GM21367 (cell line): ENCODE measurements around the gene LRFN4.

Source experiments
- ATAC-seq: cut with Tn5 transposase; IDR thresholded peaks from one replicate; pipeline ENCODE4 v1.9.1; 2021; ENCODE audit not compliant: unreplicated experiment

Gene LRFN4

GRCh38 chr11:66845143-66845875 lies 11.6 kb upstream of the LRFN4 start:
- ATAC-seq: no peak

GRCh38 chr11:66845876-66846212 lies 11.0 kb upstream of the LRFN4 start:
- ATAC-seq: no peak

DNA sequence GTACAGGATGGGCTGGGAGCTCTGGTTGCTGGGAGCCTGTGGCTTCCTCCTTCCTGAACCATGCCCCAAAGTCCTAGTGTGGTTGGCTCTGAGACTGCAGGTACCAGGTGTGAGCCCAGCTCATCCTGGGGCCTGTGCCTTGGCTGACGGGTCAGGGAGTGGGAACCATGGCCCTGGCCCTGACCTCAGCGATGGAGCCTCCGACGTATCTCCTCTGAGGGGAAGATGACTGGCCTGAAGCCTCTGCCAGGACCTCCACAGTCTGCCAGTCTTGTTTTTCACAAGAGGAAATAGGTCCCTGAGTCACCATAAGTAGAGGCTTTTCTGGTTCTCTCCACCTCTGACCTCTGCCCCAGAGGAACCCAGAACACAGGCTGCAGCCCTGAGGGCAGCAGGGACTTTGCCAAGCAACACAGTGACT lies 10.2 kb upstream of the LRFN4 start:
- no peak for ATAC-seq

GRCh38 chr11:66847461-66848232 lies 9.2 kb upstream of the LRFN4 start:
- ATAC-seq: no peak

DNA sequence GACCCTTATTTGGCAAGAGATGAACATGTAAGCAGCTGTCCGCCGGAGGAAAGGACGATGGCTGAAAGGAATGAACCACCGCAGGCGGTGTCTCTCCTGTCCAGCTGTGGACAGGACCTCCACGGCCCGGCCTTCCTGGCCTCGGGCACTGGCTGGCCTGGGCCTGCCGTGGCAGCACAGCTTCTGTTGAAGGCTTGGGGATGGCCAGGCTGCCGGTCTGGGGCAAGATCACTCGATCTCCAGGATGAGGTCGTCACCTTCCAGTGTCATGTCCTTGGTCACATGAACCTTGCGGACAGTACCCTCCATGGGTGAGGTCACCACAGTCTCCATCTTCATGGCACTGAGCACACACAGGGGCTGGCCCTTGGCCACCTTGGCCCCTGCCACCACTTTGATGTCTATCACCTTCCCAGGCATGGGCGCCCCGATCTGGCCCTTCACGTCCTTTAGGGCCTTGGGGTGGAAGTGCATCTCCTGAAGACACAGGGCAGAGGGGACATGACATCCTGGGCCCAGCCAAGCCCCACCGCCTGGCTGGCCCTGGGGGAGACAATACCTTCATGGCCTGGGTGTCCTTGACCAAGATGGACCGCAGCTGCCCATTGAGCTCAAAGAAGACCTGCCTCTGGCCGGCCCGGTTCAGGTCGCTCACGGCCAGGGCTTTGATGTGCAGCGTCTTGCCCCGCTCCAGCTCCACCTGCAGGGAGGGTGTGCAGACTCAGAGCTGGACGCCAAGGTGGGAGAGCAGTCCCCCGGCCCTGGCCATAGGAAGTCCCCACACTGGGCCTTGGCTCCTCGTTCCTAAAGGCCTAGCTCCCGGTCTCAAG lies 8.0 kb upstream of the LRFN4 start:
- ATAC-seq: no peak

DNA sequence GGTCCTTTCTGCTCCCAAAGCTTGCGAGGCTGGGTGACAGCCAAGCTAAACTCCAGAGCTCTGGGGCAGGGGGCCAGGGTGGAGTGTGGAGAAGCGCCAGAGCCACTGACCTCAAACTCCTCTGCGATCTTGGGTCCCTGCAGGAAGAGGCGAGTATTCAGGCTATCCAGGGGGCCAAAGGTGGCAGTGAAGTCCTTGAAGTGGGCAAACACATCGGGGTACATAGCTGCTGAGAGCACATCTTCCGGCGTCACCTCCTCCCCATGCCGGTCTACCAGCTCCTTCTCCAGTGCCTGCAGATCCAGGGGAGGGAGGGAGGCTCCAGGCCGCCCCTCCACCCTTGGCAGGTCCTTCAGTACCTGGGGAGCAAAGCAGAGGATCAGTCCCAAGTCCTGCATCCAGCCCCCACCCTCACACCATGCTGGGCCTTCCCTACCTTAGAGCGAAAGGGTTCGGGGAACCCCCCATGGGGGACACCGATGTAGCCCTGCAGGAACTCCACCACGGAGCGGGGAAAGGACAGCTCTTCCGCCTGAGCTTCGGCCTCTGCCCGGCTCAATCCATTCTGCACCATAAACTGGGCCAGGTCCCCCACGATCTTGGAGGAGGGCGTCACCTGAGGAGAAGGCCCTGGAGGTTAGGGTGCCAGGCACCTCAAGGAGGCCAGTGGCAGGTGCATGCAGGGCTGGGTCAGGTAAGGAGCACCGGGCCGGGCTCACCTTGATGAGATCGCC lies 7.2 kb upstream of the LRFN4 start:
- ATAC-seq: no peak

DNA sequence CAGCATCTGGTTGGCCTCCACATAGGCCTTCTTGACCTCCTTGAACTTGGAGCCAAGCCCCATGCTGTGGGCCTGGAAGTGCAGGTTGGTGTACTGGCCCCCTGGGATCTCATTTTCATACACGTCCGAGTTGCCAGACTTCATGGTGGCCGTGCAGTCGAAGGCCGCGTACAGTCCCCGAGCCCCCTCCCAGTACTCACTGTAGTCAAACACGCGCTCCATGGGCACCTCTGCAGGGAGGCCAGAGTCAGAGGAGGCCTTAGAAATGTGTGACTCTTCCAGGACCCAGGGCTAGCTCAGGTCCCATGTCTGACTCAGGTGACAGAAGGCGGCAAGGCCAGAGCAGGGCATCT lies 6.7 kb upstream of the LRFN4 start:
- no peak for ATAC-seq

- ATAC-seq: no peak
Observed at GRCh38 chr11:66850588-66851238, 6.2 kb upstream of the LRFN4 start.

DNA sequence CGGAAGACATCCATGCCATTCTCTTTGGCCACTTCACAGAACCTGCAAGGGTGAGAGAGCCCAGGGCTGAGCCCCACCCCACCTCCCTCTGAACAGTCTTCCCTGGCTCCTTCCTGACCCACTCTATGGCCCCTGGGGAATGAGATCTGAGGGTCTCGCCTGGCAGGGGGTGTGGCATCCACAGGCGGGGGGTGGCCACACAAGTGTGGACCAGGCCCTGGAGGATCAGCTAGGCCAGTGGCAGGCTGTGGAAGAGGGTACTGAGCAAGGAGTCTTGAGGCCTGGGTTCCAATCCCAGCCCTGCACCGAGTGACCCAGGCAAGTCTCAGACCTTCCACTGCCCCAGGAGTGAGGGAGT lies 5.6 kb upstream of the LRFN4 start:
- no peak for ATAC-seq

GRCh38 chr11:66851698-66852465 lies 5.0 kb upstream of the LRFN4 start:
- ATAC-seq: no peak

DNA sequence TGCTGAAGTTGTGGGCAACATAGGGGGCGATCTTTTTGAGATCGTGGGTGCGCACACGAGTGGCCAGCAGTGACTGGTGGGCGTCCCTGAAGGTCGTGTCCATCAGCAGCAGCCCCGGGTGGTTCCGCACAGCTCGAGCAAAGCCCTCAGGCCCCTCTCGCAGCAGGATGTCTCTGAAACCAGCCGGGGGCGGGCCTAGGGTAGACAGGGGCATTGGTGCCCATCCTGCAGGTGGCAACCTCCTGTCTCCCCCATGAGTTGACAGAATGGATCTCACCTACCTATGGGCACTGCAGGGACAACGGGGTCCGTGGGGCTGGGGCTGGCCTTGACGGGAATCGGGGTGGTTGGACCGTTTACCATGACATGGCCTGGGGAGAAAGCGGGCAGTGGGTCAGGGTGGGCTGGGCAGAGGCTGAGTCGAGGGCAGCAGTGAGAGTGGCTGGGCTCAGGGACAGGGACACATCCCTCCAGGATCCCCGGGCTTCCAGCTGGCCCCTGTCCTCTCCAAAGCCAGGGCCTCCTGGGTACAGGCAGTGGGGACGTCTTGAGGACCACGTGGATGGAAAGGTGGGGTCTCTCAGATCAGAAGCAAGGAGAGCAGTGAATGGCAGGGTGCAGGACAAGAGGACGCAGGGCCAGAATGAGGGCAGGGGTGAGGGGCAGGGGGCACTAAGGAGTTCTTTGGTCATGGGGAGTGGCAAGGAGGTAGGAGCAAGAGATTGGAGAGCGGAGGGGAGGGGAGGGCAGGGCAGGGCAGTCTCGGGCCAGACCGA lies 4.2 kb upstream of the LRFN4 start:
- no peak for ATAC-seq

DNA sequence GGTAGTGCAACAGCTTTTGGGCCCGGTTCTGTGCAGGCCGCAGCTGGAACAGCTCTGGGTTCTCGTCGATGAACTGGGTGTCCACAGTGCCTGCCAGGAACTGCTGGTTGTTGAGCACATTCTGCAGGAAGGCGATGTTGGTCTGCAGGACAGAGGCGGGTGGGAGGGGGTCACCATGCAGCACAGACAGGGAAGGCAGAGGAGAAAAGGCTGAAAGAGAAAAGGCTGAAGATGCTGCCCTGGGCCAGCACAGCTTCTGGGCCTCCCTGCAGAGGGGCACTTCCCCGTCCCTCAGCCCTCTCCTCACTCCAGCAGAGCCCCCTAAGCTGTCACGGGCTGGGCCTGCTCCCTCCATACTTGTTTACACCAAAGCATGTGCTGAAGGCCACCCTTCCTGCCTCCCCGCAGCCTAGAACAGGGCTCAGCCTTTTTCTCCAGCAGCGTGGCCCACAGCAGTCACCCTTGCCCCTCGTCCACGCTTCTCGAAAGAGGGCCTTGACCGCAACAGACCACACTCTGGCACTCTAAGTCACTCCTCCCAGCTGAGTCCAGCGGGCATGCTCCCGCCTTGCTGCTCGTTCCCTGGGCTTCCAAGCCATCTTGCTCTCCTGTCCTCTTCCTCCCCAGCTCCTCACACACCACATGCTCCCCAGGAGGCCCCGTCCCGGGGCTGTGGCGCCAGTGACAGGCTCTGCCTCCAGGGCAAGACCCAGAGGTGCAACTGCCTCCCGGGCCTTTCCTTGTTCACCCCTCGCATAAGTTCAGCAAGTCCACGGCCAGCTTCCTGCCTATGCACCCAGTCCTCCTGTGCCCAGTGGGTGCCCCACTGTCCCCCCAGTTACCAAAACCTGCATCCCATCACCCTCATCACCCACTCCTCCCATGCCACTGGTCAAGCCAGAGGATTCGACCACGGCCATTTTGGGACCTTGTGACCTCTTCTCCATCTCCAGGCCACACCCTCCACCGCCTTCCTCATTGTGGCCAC lies 3.3 kb upstream of the LRFN4 start:
- ATAC-seq: no peak

DNA sequence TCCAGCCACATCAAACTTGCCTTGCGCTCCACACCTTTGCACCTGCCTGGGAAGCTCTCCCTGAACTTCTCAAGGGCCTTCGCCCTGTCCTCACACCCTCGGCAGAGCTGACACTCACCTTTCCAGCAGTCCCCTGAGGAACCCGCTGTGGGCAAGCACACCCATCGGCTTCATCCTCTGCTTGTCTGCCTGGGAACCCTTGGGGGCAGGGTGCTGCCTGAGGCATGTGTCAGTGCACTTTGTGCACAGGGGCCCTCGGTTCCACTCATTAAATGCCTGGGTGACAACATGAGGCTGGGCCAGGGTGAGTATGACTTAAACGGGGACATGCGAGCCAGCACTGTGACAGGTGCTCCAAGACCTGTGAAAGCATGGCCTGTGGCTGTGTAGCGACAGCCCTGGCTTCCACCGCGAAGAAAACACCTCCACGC lies 2.6 kb upstream of the LRFN4 start:
- ATAC-seq: no peak

GRCh38 chr11:66854729-66855211 lies 2.1 kb upstream of the LRFN4 start:
- ATAC-seq: no peak

DNA sequence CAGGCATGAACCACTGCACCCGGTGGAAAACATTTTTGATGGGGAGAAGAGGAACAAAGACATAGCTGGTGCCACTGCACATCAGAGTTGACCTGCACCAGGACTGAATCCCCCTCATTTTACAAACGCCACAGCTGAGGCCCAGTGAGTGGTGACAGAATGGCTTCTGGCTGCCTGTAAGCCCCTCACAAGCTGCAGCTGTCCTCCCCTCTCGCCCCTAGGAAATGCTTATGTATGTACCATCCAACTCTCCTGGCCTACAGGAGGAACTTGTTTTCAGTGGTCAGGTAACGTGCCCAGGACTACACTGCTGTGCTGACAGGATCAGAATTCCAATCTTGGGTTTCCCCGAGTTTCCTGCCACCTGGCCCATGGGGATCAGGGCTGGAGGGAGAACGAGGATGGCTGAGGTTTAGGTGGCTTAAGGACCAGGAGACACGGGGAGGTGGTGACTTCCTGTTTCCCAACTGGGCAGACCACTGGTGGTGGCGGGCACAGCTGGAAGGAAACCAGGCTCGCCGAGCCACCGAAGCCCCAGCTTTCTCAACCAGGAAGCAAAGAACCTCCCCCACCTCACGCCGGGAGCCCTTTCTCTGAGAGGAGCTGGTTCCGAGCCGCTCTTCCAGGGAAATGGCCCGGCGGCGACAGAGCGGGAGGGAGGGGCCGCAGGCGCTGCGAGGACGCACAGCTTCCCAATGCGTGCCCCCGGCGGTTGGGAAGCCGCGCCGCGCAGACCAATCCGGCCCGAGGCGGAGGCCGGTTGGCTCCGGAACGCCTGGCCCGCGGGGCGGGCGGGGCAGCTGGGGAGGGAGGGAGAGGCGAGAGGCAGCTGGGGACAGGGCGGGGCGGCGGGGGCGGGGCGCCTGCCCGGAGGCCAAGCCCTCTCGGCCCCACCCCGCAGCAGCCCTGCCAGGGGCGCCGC lies 1.0 kb upstream of the LRFN4 start:
- peak; percentile 48 for ATAC-seq

- ATAC-seq: no peak
Observed at GRCh38 chr11:66857234-66857926, 516 bp downstream of the LRFN4 start.

DNA sequence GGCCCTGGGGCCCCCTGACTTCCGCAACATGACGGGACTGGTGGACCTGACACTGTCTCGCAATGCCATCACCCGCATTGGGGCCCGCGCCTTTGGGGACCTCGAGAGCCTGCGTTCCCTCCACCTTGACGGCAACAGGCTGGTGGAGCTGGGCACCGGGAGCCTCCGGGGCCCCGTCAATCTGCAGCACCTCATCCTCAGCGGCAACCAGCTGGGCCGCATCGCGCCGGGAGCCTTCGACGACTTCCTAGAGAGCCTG lies 992 bp downstream of the LRFN4 start:
- ATAC-seq: no peak
